ENCODE measurements around the gene HLA-DRB1. TPM values are rescaled to one million over a fixed set of nuclear protein-coding genes. Genes with fewer than 3 reads are reported as not detected.

Gene HLA-DRB1
- polyA plus RNA-seq, 2 of the 4 experiments (the other 2 are of a cell fraction) = not detected

DNA sequence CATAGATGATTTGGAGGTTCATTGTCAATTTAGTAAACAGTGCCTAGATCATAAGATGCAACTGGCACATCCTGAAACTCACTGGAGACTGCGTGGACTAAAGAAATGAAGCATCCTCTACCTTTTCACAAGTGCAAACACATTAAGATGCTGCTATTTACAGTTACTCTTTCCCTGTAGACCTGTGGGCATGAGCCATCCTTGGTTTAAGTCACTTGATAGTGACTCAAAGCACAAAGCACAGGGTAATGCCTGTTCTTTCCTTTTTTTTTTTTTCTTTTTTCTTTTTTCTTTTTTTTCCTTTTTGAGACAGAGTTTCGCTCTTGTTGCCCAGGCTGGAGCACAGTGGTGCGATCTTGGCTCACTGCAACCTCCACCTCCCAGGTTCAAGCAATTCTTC, 37.6 kb upstream of the HLA-DRB1 start (continued):
- no peak for TF ChIP-seq KDM5A (IDR thresholded peaks at IDR 0.05)
- no peak for TF ChIP-seq NR3C1 (IDR thresholded peaks at IDR 0.05)
- no peak for TF ChIP-seq CBX2 (IDR thresholded peaks at IDR 0.05; ENCODE audit: borderline replicate concordance, low read depth)
- TF ChIP-seq, protein P1, sequence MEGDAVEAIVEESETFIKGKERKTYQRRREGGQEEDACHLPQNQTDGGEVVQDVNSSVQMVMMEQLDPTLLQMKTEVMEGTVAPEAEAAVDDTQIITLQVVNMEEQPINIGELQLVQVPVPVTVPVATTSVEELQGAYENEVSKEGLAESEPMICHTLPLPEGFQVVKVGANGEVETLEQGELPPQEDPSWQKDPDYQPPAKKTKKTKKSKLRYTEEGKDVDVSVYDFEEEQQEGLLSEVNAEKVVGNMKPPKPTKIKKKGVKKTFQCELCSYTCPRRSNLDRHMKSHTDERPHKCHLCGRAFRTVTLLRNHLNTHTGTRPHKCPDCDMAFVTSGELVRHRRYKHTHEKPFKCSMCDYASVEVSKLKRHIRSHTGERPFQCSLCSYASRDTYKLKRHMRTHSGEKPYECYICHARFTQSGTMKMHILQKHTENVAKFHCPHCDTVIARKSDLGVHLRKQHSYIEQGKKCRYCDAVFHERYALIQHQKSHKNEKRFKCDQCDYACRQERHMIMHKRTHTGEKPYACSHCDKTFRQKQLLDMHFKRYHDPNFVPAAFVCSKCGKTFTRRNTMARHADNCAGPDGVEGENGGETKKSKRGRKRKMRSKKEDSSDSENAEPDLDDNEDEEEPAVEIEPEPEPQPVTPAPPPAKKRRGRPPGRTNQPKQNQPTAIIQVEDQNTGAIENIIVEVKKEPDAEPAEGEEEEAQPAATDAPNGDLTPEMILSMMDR (IDR thresholded peaks at IDR 0.05) = no peak

DNA sequence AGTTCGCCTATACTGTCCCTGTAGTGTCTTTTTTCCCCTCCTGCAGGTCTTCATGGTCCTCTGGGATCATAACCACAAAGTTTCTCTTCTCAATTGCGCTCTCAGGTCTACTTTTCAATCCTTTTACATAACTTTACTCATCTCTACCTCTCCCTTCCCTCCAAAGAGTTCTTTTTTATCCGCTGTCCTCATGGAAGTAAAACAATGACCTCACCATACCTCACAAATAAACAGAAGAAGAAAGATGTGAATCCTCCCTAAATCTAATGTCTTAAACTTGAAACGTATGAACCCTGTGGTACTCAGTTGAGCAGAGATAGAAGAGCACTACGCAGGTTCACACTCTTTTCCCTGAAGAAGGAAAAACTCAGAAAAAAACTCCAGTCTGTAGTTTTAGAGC, 35.5 kb upstream of the HLA-DRB1 start:
- FAIRE-seq = no peak
- CTCF ChIA-PET = no interaction called here
- Histone ChIP-seq H3K9me3 (no peaks in the 10 kb centered on the region), H3K4me3 (no peak overlapping the region), H3K27ac (no peak overlapping the region), H3K4me2 (no peak overlapping the region), H3K4me1 (no peaks in the 10 kb centered on the region)
- no peak for DNase-seq (ENCODE audit: low read depth in 1 of 2, low spot score in 1 of 2)
- ATAC-seq = no peak
- TF ChIP-seq HOXA7 (CRISPR knock-in tag; IDR thresholded peaks at IDR 0.05) (no peak), FOSB (CRISPR knock-in tag; IDR thresholded peaks at IDR 0.05) (no peak), CHD4 (IDR thresholded peaks at IDR 0.05; ENCODE audit: borderline replicate concordance) (no peak), HOXB5 (CRISPR knock-in tag; IDR thresholded peaks at IDR 0.05) (no peak), HOXB13 (CRISPR knock-in tag; IDR thresholded peaks at IDR 0.05; ENCODE audit: low read depth) (no peak), RCOR1 (IDR thresholded peaks at IDR 0.05; ENCODE audit: low read depth, low read length) (no peak), SREBF2 (IDR thresholded peaks at IDR 0.05) (no peak), RNF2 (IDR thresholded peaks at IDR 0.05; ENCODE audit: borderline replicate concordance, low read depth) (no peak), NPAS2 (CRISPR knock-in tag; IDR thresholded peaks at IDR 0.05; ENCODE audit: borderline replicate concordance) (no peak), ZNF302 (CRISPR knock-in tag; IDR thresholded peaks at IDR 0.05) (no peak), FOSL2 (IDR thresholded peaks at IDR 0.05) (no peak), FOSL2 (CRISPR knock-in tag; IDR thresholded peaks at IDR 0.05) (no peak)
- TF ChIP-seq, protein P2, sequence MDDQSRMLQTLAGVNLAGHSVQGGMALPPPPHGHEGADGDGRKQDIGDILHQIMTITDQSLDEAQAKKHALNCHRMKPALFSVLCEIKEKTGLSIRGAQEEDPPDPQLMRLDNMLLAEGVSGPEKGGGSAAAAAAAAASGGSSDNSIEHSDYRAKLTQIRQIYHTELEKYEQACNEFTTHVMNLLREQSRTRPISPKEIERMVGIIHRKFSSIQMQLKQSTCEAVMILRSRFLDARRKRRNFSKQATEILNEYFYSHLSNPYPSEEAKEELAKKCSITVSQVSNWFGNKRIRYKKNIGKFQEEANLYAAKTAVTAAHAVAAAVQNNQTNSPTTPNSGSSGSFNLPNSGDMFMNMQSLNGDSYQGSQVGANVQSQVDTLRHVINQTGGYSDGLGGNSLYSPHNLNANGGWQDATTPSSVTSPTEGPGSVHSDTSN (IDR thresholded peaks at IDR 0.05) = no peak
- TF ChIP-seq, protein P3, sequence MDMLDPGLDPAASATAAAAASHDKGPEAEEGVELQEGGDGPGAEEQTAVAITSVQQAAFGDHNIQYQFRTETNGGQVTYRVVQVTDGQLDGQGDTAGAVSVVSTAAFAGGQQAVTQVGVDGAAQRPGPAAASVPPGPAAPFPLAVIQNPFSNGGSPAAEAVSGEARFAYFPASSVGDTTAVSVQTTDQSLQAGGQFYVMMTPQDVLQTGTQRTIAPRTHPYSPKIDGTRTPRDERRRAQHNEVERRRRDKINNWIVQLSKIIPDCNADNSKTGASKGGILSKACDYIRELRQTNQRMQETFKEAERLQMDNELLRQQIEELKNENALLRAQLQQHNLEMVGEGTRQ (IDR thresholded peaks at IDR 0.05) = no peak
- TF ChIP-seq, protein P4, sequence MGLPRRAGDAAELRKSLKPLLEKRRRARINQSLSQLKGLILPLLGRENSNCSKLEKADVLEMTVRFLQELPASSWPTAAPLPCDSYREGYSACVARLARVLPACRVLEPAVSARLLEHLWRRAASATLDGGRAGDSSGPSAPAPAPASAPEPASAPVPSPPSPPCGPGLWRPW (IDR thresholded peaks at IDR 0.05) = no peak
- TF ChIP-seq, protein P5, sequence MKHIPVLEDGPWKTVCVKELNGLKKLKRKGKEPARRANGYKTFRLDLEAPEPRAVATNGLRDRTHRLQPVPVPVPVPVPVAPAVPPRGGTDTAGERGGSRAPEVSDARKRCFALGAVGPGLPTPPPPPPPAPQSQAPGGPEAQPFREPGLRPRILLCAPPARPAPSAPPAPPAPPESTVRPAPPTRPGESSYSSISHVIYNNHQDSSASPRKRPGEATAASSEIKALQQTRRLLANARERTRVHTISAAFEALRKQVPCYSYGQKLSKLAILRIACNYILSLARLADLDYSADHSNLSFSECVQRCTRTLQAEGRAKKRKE (CRISPR knock-in tag; IDR thresholded peaks at IDR 0.05; ENCODE audit: low read depth) = no peak
- POLR2A ChIA-PET = no interaction called here
- 12% methylated on average over 5 of the region's 5 CpGs for WGBS (ENCODE audit: missing lambda C conversion rate)

DNA sequence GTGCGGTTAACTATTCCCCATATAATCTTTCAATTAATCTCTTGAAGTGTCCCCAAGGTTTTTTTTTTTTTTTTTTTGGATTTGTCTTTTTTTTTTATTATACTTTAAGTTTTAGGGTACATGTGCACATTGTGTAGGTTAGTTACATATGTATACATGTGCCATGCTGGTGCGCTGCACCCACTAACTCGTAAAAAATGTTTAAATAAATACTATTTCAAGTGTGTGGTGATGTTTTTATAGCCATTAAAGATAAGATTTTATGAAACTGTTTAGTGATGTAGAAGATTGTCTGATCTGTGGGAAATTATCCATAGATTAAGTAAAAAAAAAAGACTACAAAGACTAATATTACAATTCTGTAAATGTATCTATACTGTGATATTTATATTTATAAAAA, 34.9 kb upstream of the HLA-DRB1 start:
- Histone ChIP-seq H3K4me3 (no peak overlapping the region), H3K4me1 (no peaks in the 10 kb centered on the region), H3K9me3 (no peaks in the 10 kb centered on the region), H3K27ac (no peak overlapping the region), H3K4me2 (no peak overlapping the region)
- 3% methylated on average over 2 of the region's 3 CpGs for WGBS (ENCODE audit: missing lambda C conversion rate)
- DNase-seq (ENCODE audit: low read depth in 1 of 2, low spot score in 1 of 2) (no peak), ATAC-seq (no peak), FAIRE-seq (no peak)
- POLR2A ChIA-PET = no interaction called here
- CTCF ChIA-PET = no interaction called here
- TF ChIP-seq FOXS1 (CRISPR knock-in tag; IDR thresholded peaks at IDR 0.05) = no peak
- no peak for TF ChIP-seq ESRRA (IDR thresholded peaks at IDR 0.05; ENCODE audit: borderline replicate concordance, low read length)
- TF ChIP-seq NR3C1 (IDR thresholded peaks at IDR 0.05) = no peak

Measured in A549 (cell line).